HG03196 (cell line): Measurements from ENCODE around the gene GPR135.

ENCODE experiments used
- ATAC-seq: cut with Tn5 transposase; IDR thresholded peaks from one replicate; pipeline ENCODE4 v1.9.1; 2021; ENCODE audit not compliant: unreplicated experiment

Gene GPR135

DNA sequence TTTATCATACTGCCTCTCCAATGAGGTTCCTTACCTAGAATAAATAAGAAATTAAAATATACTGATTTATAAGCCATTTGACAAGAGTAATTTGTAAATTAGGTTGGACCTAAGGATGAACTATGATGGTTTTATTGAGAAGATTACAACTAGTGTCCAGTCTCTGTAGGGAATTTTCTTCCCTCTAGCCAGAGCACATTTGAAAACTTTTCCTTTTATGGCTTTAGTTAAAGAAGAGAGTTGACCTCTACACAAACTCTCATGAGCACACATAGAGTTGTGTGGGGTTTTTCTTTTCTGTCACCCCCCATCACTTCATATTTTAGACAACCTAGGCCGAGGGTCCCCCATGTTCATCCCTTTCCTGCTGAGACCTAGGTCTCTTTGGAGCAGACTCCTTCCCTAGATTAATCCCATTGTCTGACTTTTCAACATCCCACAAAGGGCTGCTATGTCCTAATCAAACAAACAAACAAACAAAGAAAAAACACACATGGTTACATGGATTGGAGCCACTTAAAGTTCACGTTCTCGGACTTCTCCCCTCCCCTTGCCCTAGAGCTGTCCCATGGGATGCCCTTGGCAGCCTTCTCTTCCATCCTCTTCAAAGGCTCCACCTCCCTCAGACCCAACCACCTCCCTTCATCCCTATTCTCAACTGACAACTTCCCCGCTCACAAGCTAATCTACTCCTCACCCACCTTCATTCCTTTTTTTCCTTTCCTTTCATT lies 40.7 kb downstream of the GPR135 start:
- no peak for ATAC-seq

DNA sequence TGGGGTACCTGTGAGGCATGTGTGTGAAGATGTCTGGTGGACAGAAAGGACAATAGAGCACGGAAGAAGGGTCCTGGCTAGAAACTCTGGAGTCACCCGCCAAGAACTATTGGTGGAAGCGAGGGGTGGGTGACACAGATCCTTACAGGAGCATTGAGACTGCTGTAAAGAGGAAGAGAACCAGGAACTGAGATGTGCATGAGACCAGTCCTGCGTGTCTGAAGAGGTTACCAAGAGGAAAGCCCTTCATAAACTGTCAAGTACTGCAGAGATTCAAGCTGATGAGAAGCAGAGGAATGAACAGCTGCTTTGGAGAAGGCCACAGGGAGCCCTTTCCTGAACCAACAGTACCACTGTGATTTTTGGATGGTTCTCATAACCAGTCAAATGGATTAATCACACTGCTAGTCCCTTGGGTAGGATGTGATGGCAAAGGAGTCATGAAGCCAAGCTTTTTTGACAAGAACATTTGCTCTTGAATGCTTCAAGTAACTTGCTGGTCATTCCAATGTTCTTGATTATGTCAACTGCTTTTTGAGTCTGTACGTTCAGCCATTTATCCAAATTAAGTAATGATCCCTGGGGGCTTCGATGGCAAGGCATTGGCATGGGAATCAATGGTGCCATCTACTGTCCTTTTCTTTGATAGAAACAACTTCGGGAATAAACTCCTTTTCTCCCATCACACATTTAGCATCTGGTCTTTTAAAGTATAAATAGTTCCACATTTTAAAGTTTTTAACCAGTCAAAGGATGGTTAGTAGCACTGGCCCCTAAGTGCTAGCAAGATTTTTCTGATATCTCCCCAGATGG lies 42.9 kb downstream of the GPR135 start:
- ATAC-seq = no peak

DNA sequence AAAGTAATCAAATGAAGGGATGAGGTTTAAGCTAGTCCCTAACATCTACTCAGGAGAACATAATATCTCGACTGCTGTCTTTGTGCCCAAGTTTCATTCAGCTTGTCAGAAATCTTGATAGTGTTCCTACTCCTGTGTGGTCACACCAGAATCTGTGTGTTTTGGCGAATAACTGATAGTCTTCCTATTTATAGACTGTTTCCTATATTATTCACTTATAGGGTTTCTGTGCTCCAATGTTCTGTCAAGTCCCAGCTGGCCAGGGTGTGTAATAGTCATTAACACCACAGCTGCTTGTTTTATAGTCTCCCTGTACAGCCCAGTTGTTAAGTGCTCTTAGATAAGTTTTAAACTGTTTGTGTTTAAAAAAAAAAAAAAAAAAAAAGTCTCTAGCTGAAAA lies 45.9 kb downstream of the GPR135 start:
- ATAC-seq = no peak

DNA sequence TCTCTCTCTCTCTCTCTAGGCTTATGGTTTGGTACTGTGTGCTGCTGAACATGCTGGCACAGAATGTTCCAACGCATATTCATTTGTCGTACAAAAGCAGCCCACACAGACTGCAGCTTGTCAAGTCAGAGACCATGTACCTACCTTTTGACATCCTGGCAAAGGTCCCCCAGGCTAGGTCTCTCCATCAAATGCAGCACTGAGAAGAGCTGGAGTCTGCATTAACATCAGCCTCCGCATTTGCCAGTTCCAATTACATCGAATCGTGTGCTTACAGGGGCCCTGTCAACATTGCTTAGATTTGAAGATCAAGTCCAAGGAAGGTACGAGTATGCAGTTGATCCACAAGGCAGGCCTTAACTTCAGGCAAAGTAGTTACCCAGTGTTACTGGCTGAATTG lies 47.9 kb downstream of the GPR135 start:
- no peak for ATAC-seq

DNA sequence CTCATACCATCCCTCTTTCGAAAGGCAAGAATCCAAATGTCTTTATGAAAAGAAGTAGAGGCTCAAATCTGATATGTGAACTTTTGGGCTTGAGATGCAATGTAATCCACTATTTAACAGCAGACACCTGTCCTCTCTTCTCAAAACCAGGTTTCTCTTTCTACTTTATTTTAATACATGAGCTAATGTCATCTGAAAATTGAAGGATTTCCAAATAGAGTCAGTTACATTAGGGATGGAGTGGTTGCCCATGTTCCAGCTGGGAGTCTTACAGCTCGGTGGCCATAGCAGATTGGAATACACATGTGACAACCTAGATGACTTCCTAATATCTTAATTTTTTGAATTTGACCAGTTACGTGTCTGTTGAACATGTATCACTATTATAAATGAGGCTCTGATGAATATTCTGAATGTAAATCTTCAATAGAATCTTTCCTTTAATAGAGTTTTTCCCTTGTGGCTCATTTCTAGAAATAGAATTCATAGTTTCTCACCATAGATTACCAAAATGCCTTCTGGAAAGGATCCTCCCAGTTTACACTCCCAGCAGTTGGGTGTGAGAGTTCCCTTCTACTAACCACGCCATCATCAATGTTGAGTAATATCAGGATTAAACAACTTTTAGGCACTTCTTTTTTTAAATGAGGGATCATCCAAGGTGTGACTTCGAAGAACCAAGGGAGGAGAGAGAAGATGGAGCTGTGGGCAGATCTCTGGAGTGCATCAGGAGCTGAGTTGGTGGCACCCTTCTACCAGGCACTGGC lies 49.2 kb downstream of the GPR135 start:
- no peak for ATAC-seq
